ENCODE measurements around the gene SH2D7.

GRCh38 chr15:78149068-78149804, 56.9 kb downstream of the SH2D7 start, which contains the start of gene IDH3A:
- no peak for TF ChIP-seq EZH2 (IDR thresholded peaks at IDR 0.05; ENCODE audit: insufficient read depth, poor library complexity, severe bottlenecking)
- no peak for TF ChIP-seq EZH2phosphoT487 (IDR thresholded peaks at IDR 0.05; ENCODE audit: insufficient read depth, low read depth)

Measured in GM23248 (cell line).